Spinal cord (tissue), 10 donors: ENCODE measurements around the gene SMYD2. TPM values are rescaled to one million over a fixed set of nuclear protein-coding genes. Genes with fewer than 3 reads are reported as not detected.

ENCODE experiments used
- DNase-seq, 6 donors: peaks; one replicate each; pipeline versions ENCODE4 v3.0.0 to v3.0.0-alpha.2; 2013 to 2015; ENCODE audit warnings: low spot score in 6 of 6, low read depth in 4 of 6
- H3K27ac ChIP-seq: one replicate; pipeline ENCODE4 v1.5.1; 2013; ENCODE audit warnings: low read depth, low read length, control low read depth
- H3K27me3 ChIP-seq: one replicate; pipeline ENCODE4 v1.6.1; 2013; ENCODE audit warnings: low read length; ENCODE audit not compliant: control insufficient read depth, insufficient read depth
- H3K36me3 ChIP-seq: one replicate; pipeline ENCODE4 v1.6.1; 2013; ENCODE audit warnings: low read length; ENCODE audit not compliant: control insufficient read depth, insufficient read depth
- H3K4me1 ChIP-seq: one replicate; pipeline ENCODE4 v1.6.1; 2013; ENCODE audit warnings: low read length; ENCODE audit not compliant: control insufficient read depth, insufficient read depth
- H3K4me3 ChIP-seq: one replicate; pipeline ENCODE4 v1.5.1; 2013; ENCODE audit warnings: low read depth, low read length, control low read depth
- H3K9me3 ChIP-seq: one replicate; pipeline ENCODE4 v1.6.1; 2013; ENCODE audit warnings: low read length; ENCODE audit not compliant: control insufficient read depth, insufficient read depth
- WGBS: methylation state at CpG from one replicate; pipeline ENCODE4 v1.1.5; 2013; ENCODE audit warnings: missing lambda C conversion rate; ENCODE audit not compliant: insufficient coverage; 5-methylcytosine and 5-hydroxymethylcytosine counted together
- polyA plus RNA-seq, 2 donors: library from polyadenylated mRNA; unstranded; fragments of 120-200 nt; gene quantifications; one replicate each; pipeline ENCODE4 v1.2.1, GENCODE V29; 2013; ENCODE audit not compliant: insufficient read length in 2 of 2
- total RNA-seq, 2 donors: library from RNA; depleted of rRNA in 1 of 2; stranded (reverse); fragments of 120-200 nt in 1 of 2; fragments of >200 nt in 1 of 2; gene quantifications; one replicate each; pipeline versions ENCODE4 v1.2.3 to v1.2.4, GENCODE V29; 2013 to 2014
- donor health status: healthy.

Gene SMYD2
- total and polyA plus RNA-seq, 4 donors = 36.7 to 65.1 (median 52.2) TPM

DNA sequence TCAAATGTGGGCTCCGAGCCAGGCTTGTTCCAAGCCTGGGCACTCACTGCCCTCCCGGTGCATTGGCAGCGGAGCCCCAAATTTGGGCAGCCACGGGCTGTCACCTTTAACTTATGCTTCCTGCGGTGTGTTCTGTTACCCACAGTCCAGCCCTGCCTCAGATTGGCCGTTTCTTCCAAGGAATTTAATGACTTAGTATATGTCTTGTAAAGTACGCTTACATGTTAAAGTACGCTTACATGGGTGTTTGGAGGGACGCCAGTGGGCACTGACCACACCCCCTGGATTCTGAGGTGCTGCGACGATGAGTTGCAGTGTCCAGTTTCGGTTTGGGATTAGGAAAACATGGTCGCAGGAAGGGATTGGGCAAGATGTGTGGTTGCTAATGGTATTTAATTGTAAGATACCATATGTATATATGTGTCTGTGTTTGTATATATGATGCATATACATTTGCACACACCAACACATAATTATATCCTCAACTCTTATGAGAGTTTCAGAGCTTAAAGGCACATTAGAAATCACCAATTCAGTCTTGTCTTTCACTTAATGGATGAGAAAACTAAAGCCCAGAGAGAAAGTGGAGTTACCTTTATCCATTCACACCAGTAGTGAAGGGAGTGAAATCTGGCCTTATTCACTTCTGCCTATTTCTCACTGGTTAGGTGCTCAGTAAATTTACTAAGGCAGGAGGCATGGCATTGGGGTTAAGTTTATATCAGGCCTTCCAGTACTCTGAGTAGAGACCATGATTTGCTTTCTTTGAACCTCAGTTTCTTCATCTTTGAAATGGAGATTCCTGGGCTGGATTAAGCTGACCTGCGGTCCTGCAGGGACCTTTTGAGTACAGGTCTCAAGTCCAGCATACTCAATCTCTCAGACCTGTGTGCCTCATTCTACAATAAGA, 1.0 kb downstream of the SMYD2 start:
- H3K9me3 ChIP-seq = no peaks in the 10 kb centered on the region
- no peaks in the 10 kb centered on the region for H3K27me3 ChIP-seq
- peaks cover 13% of the 10 kb centered on the region for H3K4me1 ChIP-seq
- H3K36me3 ChIP-seq = no peaks in the 10 kb centered on the region
- H3K27ac ChIP-seq = peak overlapping the region; percentile 2
- DNase-seq = peak in 2 of 6 donors; percentile 9 to 29
- H3K4me3 ChIP-seq = peak overlapping the region; percentile 77
- 0% methylated on average over 10 of the region's 14 CpGs for WGBS

DNA sequence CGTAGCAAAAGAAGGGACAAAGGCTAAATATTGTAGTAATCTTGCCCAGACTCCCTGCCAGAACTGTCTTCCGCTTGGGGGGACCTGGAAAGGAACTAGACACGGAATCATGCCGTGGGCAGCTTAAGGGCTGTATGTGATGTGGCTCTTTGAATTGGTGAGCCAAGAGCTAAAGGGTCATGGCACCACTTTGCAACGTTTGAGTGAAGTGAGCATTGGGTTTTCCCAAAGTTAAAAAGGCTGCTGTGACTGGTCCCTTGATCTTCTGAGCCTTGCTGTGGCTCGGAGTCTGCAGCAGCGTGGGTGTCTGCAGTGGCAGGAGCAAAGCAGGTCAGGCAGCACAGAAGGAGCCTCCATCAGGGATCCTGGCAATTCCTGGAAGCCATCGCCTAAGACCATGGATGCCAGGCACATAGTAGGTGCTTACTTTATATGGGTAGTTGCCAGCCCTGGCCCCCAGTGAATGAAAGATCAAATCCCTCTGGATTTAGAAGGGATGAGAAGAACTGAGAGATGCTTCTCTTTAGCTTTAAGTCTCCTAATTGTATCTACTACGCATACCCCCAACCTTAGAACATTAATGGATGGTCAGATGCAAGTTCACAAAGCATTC, 1.8 kb downstream of the SMYD2 start:
- no peak for DNase-seq
- H3K27me3 ChIP-seq = no peaks in the 10 kb centered on the region
- peaks cover 13% of the 10 kb centered on the region for H3K4me1 ChIP-seq
- H3K9me3 ChIP-seq = no peaks in the 10 kb centered on the region
- no peaks in the 10 kb centered on the region for H3K36me3 ChIP-seq
- H3K4me3 ChIP-seq = no peak overlapping the region
- no peak overlapping the region for H3K27ac ChIP-seq
- 69% methylated on average over 6 of the region's 9 CpGs for WGBS

DNA sequence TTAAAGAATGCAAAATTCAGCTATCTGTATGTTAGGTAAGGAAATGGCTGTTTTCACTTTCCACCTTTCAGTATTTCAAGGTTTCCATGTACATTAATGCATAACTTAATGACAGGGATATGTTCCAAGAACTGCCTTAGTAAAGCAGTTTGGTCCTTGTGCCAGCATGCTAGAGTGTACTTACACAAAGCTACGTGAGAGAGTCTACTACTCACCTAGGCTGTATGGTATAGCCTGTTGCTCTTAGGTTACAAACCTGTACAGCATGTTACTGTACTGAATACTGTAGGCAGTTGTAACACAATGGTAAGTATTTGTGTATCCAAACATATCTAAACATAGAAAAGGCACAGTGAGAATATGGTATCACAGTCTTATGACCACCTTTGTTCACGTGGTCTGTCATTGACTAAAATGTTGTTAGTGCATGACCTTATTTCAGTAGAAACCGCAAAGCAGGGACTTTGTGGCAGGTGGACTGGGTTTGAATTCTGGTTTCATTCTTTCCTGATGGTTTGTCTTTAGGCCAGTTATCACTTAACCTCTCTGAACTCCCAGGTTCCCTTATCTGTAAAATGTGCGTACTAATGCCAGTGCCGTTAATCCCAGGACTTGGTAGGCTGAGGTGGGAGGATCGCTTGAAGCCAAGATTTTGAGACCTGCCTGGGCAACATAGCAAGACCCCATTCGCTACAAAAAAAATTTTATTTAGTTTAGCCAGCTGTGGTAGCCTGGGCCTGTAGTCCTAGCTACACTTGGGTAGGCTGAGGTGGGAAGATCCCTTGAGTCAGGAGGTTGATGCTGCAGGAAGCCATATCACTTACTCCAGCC, 4.9 kb downstream of the SMYD2 start:
- WGBS = 100% methylated on average over 4 of the region's 7 CpGs
- Histone ChIP-seq H3K9me3 (no peaks in the 10 kb centered on the region), H3K4me1 (peaks cover 5% of the 10 kb centered on the region), H3K27ac (no peak overlapping the region), H3K36me3 (no peaks in the 10 kb centered on the region), H3K27me3 (no peaks in the 10 kb centered on the region), H3K4me3 (no peak overlapping the region)
- no peak for DNase-seq

DNA sequence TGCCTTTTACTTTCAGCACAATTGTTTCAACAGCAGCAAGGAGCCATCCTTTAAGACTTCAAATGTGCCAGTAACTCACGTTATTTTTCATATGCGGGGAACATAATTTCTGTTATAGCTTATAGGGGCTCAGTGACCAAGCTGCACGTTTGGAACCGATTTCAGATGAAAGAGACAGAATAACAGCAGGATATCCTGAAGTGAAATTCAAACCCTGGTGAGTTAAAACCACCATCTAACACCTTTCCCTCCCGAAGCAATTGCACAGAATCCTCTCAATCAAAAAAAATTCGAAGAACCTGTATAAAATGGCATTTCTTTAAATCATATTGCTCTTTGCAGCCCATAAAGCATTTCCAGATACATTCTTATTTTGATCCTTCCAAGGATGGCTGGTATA, 6.9 kb downstream of the SMYD2 start:
- no peak for DNase-seq

DNA sequence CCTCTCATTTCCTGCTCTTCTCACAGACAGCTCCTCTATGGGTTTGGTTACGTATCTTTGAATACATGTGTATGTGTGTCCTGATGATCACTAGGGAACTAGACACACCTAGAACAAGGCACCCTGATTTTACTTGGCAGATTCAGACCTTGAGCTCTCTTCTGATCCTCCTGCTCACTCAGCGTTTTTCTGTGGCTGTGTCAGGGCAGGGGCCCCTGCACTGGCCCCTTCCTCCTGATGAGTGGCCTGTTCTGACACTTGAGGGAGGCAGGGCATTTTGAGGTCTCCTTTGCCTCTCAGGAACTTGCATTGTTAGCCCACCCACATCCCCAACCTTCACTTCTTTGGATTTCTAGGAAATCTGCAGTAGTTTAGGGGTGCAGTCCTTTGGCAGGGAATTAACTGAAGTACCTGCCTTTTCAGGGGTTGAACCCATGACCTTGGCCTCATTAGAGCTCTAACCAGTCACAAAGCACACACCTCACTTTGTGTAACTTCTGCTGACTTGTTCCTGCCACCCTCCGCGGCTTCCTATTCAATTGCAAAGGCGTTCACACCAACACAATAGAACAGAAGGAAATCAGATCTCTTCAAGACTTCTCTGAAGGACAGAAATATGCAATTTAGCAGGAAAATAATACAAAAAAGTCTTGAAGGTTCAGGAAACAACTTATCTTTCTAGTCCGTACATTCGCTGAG, 8.8 kb downstream of the SMYD2 start:
- no peaks in the 10 kb centered on the region for H3K9me3 ChIP-seq
- no peak overlapping the region for H3K4me3 ChIP-seq
- no peak for DNase-seq
- no peaks in the 10 kb centered on the region for H3K36me3 ChIP-seq
- no peak overlapping the region for H3K27ac ChIP-seq
- H3K4me1 ChIP-seq = no peaks in the 10 kb centered on the region
- no peaks in the 10 kb centered on the region for H3K27me3 ChIP-seq
- 43% methylated on average over 3 of the region's 7 CpGs for WGBS

More for the DNA sequence above, 6.9 kb downstream of the SMYD2 start:
- Histone ChIP-seq H3K27ac (no peak overlapping the region), H3K4me3 (no peak overlapping the region), H3K36me3 (no peaks in the 10 kb centered on the region), H3K9me3 (no peaks in the 10 kb centered on the region), H3K4me1 (no peaks in the 10 kb centered on the region), H3K27me3 (no peaks in the 10 kb centered on the region)
- WGBS = 75% methylated on average over 5 of the region's 6 CpGs

DNA sequence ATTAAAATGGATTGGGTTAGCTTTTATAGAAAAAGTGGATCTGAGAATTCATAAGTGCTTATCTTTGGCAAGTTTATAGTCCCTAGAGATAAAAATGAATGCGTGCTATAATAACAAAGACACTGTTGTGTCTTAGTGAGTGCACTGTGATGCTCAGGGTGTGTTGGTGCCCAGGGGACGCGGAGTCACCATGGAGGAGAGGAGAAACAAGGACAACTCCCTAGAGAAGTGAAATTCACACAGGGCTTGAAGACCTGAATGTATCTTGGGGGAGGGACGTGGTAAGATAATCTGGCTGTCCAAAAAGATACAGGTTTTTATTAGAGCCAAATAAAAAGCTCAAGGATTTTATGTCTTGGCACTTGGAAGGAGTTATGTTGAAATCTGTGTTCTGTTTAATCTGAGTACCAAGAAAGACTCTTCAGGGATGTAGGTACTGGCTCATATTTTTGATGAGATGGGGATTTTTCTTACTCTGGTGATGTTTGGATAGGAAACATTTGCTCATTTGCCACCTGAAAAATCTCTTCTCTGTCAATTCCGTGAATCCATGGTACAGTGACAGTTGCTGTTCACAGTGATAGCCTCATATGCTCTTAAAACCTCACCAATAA, 9.6 kb downstream of the SMYD2 start:
- Histone ChIP-seq H3K27ac (no peak overlapping the region), H3K36me3 (no peaks in the 10 kb centered on the region), H3K9me3 (no peaks in the 10 kb centered on the region), H3K4me1 (no peaks in the 10 kb centered on the region), H3K27me3 (no peaks in the 10 kb centered on the region), H3K4me3 (no peak overlapping the region)
- 82% methylated on average over 4 of the region's 5 CpGs for WGBS
- no peak for DNase-seq

DNA sequence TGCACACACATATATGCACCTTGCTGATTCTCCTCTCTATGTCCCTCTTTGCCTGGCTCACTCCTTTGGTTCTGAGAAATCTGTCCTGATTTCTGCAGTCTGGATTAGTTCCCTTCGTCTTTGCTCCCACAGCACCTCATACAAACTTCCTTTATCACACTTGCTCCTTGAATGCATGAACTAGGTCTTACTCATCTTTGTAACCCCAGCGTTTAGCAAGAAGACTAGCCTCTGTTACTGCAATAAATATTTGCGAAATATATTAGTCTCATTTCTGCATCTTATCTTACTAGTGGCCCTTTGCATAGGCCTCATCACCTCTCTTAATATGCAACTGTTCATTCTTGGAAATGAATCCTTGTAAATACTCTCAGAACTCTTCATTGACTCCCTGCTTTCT, 11.4 kb downstream of the SMYD2 start:
- Histone ChIP-seq H3K27me3 (no peaks in the 10 kb centered on the region), H3K36me3 (no peaks in the 10 kb centered on the region), H3K4me3 (no peak overlapping the region), H3K9me3 (no peaks in the 10 kb centered on the region), H3K4me1 (no peaks in the 10 kb centered on the region), H3K27ac (no peak overlapping the region)
- WGBS = 97% methylated on average over 3 of the region's 3 CpGs
- DNase-seq = no peak

DNA sequence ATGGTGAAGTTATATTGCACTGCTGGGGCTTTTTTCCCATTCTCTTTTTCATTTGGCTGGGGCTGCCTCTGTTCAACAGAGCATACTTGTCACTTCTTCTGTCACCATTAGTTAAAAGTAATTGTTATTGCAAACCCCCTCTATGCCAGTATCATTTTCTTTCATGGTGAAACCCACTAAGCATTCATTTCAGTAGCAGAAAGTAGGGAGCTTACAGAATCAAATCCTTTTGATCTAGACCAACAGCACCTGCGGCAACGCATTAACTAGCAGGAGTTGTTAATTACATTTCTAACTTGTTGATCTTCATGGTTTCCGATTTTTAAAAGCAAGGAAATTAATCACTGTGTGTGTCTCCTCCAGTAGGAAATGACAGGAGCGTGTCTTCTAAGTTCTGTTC, 15.0 kb downstream of the SMYD2 start:
- Histone ChIP-seq H3K27ac (no peak overlapping the region), H3K9me3 (no peaks in the 10 kb centered on the region), H3K27me3 (no peaks in the 10 kb centered on the region), H3K4me3 (no peak overlapping the region), H3K4me1 (no peaks in the 10 kb centered on the region), H3K36me3 (no peaks in the 10 kb centered on the region)
- WGBS = no CpG with 5 or more reads among the region's 4 CpGs
- peak in 1 of 6 donors; percentile 64 for DNase-seq
